Measurements from ENCODE around the gene RGS10.

GRCh38 chr10:119533473-119533872 is 9.0 kb downstream of the RGS10 start:
- TF ChIP-seq ZNF174 (tag by site-specific recombination; IDR thresholded peaks at IDR 0.05) (no peak), CTCF (tag by site-specific recombination; IDR thresholded peaks at IDR 0.05) (no peak), ZNF292 (tag by site-specific recombination; IDR thresholded peaks at IDR 0.05; ENCODE audit: borderline replicate concordance, low read depth) (no peak), ZFP41 (tag by site-specific recombination; IDR thresholded peaks at IDR 0.05; ENCODE audit: borderline replicate concordance) (no peak), ZNF830 (tag by site-specific recombination; IDR thresholded peaks at IDR 0.05; ENCODE audit: low read depth) (no peak), ZBTB21 (tag by site-specific recombination; IDR thresholded peaks at IDR 0.05) (no peak), ZBTB7A (tag by site-specific recombination; IDR thresholded peaks at IDR 0.05; ENCODE audit: low read depth) (no peak), SALL2 (tag by site-specific recombination; IDR thresholded peaks at IDR 0.05; ENCODE audit: borderline replicate concordance) (no peak), ZNF121 (tag by site-specific recombination; IDR thresholded peaks at IDR 0.05) (no peak)

Measured in HEK293 (cell line).